GM12891 (cell line): ENCODE measurements around the gene CLEC18C.
"Not testable (repeated sequence)": the region's sequence is repeated elsewhere in the genome, so short reads cannot be mapped to it uniquely, and the experiment has no call there.

Experiments used
- DNase-seq: peaks from one replicate; pipeline ENCODE4 v3.0.0; 2011; ENCODE audit warnings: low spot score; ENCODE audit not compliant: insufficient read length
- FAIRE-seq: peaks from 2 replicates; lab custom pipeline; 2011; peaks lifted over from hg19 to GRCh38; lab: Jason Lieb, UNC
- PAX5 ChIP-seq: IDR thresholded peaks from 2 replicates; pipeline ENCODE4 v1.6.1; 2011; ENCODE audit warnings: low read length, moderate library complexity, mild to moderate bottlenecking; ENCODE audit not compliant: insufficient read depth, severe bottlenecking
- POLR2A ChIP-seq: IDR thresholded peaks from 2 replicates; pipeline ENCODE4 v1.6.1; 2011; ENCODE audit warnings: low read depth, low read length, control low read depth
- POLR2AphosphoS5 ChIP-seq: IDR thresholded peaks from 2 replicates; pipeline ENCODE4 v1.6.1; 2011; ENCODE audit warnings: low read depth, low read length, control low read depth
- POU2F2 ChIP-seq: IDR thresholded peaks from 2 replicates; pipeline ENCODE4 v1.6.1; 2011; ENCODE audit warnings: low read depth, mild to moderate bottlenecking, control low read depth, low read length, moderate library complexity
- SPI1 ChIP-seq: IDR thresholded peaks from 2 replicates; pipeline ENCODE4 v1.6.1; 2011; ENCODE audit warnings: low read depth, low read length, control low read depth
- TAF1 ChIP-seq: IDR thresholded peaks from 2 replicates; pipeline ENCODE4 v1.6.1; 2011; ENCODE audit warnings: low read depth, low read length, control low read depth

Gene CLEC18C

GRCh38 chr16:70151941-70152509, 21.6 kb upstream of the CLEC18C start:
- FAIRE-seq, result no peak
- no peak for DNase-seq
- TF ChIP-seq SPI1 (no peak), PAX5 (no peak), POLR2AphosphoS5 (no peak), POU2F2 (no peak), TAF1 (no peak), POLR2A (no peak)

DNA sequence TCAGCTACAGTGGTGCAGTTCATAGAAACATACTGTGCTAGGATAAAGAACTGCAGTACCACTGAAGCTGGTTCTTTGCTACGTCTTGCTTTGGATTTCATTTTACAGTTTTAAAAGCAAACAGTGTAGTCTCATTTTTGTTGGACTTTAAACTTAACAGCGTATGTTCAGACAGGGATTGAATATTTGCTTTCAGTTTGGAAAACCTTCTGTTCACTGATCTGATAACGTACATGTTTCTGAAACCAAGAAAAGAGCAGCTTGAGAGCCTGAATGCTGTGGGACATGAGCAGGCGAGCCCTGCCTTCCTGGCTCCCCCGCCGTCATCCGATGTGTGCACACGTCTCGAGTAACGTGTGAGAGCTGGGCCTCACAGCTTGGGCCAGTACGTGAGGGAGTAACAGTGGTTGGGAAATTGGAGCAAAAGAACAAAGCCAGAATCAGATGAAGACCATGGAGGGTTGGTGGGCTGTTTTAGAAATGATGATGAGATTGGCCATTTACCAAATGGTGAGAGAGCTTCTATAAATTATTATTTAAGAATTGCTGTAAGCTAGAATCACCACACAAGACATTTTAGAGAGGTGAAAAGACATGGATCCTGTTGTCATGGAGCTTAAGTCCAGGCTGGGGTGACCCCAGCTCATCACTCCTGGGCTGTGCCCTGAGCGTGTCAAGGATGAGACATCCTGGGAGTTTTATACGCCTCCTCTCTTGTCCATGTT, 20.8 kb upstream of the CLEC18C start:
- DNase-seq (no peak), FAIRE-seq (no peak)
- TF ChIP-seq SPI1, result no peak
- TF ChIP-seq POLR2AphosphoS5, result no peak
- TF ChIP-seq POU2F2, result no peak
- TF ChIP-seq TAF1, result no peak
- no peak for TF ChIP-seq POLR2A
- TF ChIP-seq PAX5, result no peak

- DNase-seq, FAIRE-seq: not testable (repeated sequence)
Measured at GRCh38 chr16:70154736-70155135, 18.9 kb upstream of the CLEC18C start.

GRCh38 chr16:70156207-70156978, 17.2 kb upstream of the CLEC18C start:
- DNase-seq (no peak), FAIRE-seq (no peak)
- TF ChIP-seq SPI1 (no peak), POU2F2 (no peak), TAF1 (no peak), POLR2A (no peak), PAX5 (no peak), POLR2AphosphoS5 (no peak)

DNA sequence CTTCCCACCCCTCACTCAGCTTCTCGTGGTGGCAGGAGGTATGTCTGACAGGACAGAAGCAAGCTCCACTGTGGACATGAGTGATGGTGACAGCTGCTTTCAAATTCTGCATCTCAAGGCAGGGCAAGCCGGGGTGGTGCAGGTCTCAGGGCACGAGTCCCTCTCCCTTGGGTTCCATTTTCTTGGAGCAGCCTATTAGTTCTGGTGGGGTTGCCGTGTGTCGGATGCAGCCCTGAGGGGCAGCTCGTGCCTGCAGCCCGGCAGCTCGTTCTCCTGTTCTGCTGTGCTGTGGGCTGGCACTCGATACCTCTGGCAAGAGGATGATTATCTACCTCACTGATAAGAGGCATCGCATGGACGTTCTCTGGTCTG, 16.5 kb upstream of the CLEC18C start:
- DNase-seq, result no peak
- TF ChIP-seq POU2F2 (no peak), PAX5 (no peak), POLR2A (no peak)
- no peak for FAIRE-seq

DNA sequence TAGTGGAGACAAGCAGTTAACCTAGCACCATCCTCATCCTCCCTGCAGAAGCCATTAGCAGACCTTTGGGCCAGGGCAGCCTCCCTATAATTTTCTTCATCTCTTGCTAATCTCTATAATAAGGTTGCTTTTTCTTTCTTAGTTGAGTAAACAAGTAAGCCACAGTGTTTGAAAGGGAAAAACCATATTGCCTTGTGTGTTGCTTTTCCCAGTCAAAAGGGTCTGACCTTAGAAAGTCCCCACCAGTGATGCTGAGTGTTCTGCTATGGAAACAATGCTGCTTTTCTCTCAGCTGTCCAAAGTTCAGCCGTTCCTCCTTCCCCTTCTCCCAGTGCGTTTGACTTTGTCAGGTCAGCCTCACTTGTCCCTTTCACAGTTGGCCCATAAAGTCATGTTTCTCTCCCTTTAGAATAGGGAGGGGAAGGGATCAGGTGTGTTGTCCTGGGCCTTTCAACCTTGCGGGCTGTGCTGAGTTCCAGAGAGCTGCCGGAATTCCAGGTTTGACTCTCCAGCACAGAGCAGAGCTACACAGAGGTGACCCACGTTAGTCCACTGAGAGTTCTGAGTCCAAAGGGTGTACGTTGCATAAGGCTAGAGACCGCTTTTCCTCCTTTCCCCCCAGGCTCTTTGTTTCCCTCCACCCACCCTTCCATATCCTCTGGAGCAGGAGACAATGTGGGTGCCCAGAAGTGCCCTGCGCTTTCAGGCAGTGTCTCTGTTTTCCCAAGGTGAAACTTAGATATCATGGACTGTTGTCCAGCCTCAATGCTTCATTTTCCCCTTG, 15.9 kb upstream of the CLEC18C start:
- FAIRE-seq (no peak), DNase-seq (no peak)
- TF ChIP-seq TAF1, result no peak
- TF ChIP-seq POU2F2, result no peak
- no peak for TF ChIP-seq POLR2AphosphoS5
- TF ChIP-seq PAX5, result no peak
- no peak for TF ChIP-seq POLR2A
- no peak for TF ChIP-seq SPI1

- TF ChIP-seq POU2F2, result no peak
- TF ChIP-seq POLR2AphosphoS5, result no peak
- TF ChIP-seq PAX5, result no peak
- no peak for TF ChIP-seq SPI1
- TF ChIP-seq TAF1, result no peak
- TF ChIP-seq POLR2A, result no peak
- DNase-seq, result no peak
- no peak for FAIRE-seq
Measured at GRCh38 chr16:70158261-70158939, 15.2 kb upstream of the CLEC18C start.

DNA sequence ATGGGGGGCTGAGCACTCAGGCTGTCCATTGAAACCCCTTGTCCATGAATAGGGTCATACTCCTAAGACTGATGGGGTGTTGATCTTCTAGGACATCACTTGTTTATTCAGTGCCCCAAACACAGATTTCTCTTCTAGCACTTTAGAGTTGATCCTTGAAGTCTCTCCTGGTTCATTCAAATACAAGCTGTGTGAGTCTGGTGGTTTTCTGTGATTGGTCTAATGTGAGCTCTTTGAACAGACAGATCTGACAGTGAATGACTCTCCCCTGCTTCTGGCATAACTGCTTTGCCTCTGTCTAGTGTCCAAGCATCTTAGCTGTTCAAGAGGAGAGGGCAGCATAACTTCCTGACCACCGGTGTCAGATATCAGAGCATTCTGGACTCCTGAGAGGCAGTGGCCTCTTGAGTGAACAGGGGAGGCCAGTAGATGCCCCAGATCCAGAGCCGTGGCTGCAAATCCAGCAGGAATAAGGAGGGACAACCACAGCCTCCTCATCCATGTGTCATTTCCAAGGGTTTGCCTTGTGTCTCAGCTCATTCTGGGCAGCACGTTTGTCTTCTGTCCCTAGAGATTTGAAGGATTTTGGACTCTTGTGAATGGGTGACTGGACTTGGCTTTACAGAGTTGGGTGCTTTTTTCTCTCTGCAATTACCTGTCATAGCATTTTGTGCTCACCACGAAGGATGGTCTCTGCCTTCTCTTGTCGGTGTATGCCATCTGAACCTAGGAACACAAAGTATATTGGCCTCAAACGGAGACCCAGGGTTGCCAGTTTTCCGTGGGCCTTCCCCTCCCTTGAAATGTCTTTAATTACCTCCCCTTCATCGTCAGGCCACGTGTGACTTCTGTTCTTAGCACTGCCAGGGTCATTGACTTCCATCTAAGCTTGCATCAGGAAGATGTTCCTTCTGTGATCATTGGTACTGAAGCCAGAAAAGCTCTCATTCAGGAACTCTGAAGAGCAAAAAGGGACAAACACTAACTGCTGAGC, 13.9 kb upstream of the CLEC18C start:
- FAIRE-seq (no peak), DNase-seq (no peak)
- TF ChIP-seq POLR2AphosphoS5 (no peak), SPI1 (no peak)

GRCh38 chr16:70160388-70160787, 13.2 kb upstream of the CLEC18C start:
- FAIRE-seq (no peak), DNase-seq (no peak)
- no peak for TF ChIP-seq TAF1
- no peak for TF ChIP-seq SPI1
- TF ChIP-seq POLR2A, result no peak
- no peak for TF ChIP-seq POU2F2
- no peak for TF ChIP-seq POLR2AphosphoS5
- no peak for TF ChIP-seq PAX5
